ENCODE measurements around the gene POLR3K. TPM values are rescaled to one million over a fixed set of nuclear protein-coding genes. Genes with fewer than 3 reads are reported as not detected.

The POLR3K gene
- 90.6 and 91.3 TPM in 2 replicates for total RNA-seq

- DNase-seq (ENCODE audit: low spot score): peak; percentile 95
- Mint-ChIP-seq H3K4me1 (ENCODE audit: low read depth) (peaks cover 11% of the 10 kb centered on the region), H3K27ac (peak within 1 kb of the TSS; percentile 96), H3K4me3 (peak within 1 kb of the TSS; percentile 98), H3K9me3 (no peaks in the 10 kb centered on the region), H3K27me3 (ENCODE audit: insufficient read depth) (no peaks in the 10 kb centered on the region), H3K36me3 (ENCODE audit: low read depth) (peaks cover 31% of the 10 kb centered on the region)
- intact Hi-C loops (cut with micrococcal nuclease): loop anchor here (1.0 to 2.0 kb wide), 6 partner anchors 24 to 317 kb away; partner anchors contain the start of genes LUC7L, MRPL28 and NPRL3
These were observed at the start of gene POLR3K, which contains the start of gene SNRNP25 for GRCh38 chr16:53346-54236. POLR3K (minus strand) TSS chr16:53608; CDS start chr16:53586, 22 bp downstream. SNRNP25 (plus strand) TSS chr16:53828; CDS start chr16:54017, 189 bp downstream.

GRCh38 chr16:102060-102855 lies 48.9 kb upstream of the POLR3K start:
- Mint-ChIP-seq H3K27ac (no peak overlapping the region), H3K9me3 (no peaks in the 10 kb centered on the region), H3K4me3 (no peak overlapping the region), H3K36me3 (ENCODE audit: low read depth) (peaks cover 6% of the 10 kb centered on the region), H3K27me3 (ENCODE audit: insufficient read depth) (no peaks in the 10 kb centered on the region), H3K4me1 (ENCODE audit: low read depth) (peaks cover 5% of the 10 kb centered on the region)
- intact Hi-C loops (cut with micrococcal nuclease): no loop called here
- no peak for DNase-seq (ENCODE audit: low spot score)

DNA sequence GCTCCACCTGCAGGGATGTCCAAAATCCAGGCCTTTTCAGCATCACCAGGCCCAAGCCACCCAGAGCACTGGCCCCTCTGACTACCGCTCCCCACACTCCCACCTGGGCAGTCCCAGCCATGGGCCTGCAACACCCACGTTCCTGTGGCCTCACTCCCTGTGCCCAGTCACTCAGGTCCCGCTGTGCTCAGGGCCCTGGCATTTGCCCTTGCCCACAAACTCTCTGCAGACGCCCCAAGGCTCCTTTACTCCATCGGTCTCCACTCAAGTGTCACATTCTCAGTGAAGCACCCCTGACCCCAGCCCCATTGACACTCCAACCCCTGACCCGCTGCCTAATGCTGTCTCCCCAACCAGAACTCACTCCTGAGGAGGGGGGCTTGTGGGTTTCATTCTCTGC lies 48.2 kb upstream of the POLR3K start:
- H3K27me3 Mint-ChIP-seq (ENCODE audit: insufficient read depth): no peaks in the 10 kb centered on the region
- no peaks in the 10 kb centered on the region for H3K9me3 Mint-ChIP-seq
- H3K27ac Mint-ChIP-seq: no peak overlapping the region
- H3K36me3 Mint-ChIP-seq (ENCODE audit: low read depth): peaks cover 2% of the 10 kb centered on the region
- no peaks in the 10 kb centered on the region for H3K4me1 Mint-ChIP-seq (ENCODE audit: low read depth)
- intact Hi-C loops (cut with micrococcal nuclease): no loop called here
- no peak overlapping the region for H3K4me3 Mint-ChIP-seq
- no peak for DNase-seq (ENCODE audit: low spot score)

DNA sequence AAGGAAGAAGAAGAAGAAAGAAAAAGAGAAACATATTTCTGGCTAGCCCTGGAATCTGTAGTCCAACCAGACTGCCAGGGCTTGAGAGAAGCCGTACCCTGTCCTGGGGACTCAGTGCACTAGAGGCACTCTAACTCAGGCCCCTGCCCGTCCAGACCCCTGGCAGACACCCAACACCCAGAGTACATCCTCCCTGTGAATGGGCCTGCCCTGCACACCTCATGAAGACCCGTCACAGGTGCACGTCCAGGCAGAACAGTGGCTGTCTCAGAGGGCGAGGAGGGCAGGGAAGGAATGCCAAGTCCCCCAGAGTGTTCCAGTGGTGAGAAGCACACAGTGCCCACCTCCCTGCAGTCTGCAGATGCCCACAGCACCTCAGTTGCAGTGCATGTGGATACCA lies 47.6 kb upstream of the POLR3K start:
- H3K4me1 Mint-ChIP-seq (ENCODE audit: low read depth): no peaks in the 10 kb centered on the region
- no peaks in the 10 kb centered on the region for H3K9me3 Mint-ChIP-seq
- no peaks in the 10 kb centered on the region for H3K27me3 Mint-ChIP-seq (ENCODE audit: insufficient read depth)
- no peak overlapping the region for H3K27ac Mint-ChIP-seq
- intact Hi-C loops (cut with micrococcal nuclease): no loop called here
- H3K36me3 Mint-ChIP-seq (ENCODE audit: low read depth): peaks cover 2% of the 10 kb centered on the region
- no peak for DNase-seq (ENCODE audit: low spot score)
- H3K4me3 Mint-ChIP-seq: no peak overlapping the region

DNA sequence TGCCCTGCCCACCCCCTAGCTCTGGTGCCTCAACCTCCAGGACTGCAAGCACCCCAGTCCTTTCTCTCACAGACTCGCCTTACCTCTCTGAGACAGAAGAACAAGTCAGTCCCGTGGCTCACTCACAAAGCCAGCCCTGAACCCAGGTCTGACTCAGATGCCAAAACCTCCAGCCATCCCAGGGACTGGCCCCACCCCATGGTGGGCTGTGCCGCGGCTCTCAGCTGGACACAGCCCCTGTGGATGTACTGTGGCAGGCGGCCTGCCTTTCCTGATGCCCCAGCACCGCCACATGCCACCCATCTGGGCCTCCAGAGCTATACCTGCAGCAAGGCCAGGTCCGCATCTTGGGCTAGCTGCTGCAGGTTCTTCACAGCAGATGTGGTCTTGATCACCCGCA lies 44.4 kb upstream of the POLR3K start:
- Mint-ChIP-seq H3K4me1 (ENCODE audit: low read depth) (no peaks in the 10 kb centered on the region), H3K27ac (no peak overlapping the region), H3K9me3 (no peaks in the 10 kb centered on the region), H3K36me3 (ENCODE audit: low read depth) (peaks cover 2% of the 10 kb centered on the region), H3K27me3 (ENCODE audit: insufficient read depth) (no peaks in the 10 kb centered on the region), H3K4me3 (no peak overlapping the region)
- intact Hi-C loops (cut with micrococcal nuclease): loop anchor here (1.0 to 2.0 kb wide), 3 partner anchors 19 to 45 kb away; partner anchors contain the start of genes MPG, POLR3K and SNRNP25
- DNase-seq (ENCODE audit: low spot score): no peak

DNA sequence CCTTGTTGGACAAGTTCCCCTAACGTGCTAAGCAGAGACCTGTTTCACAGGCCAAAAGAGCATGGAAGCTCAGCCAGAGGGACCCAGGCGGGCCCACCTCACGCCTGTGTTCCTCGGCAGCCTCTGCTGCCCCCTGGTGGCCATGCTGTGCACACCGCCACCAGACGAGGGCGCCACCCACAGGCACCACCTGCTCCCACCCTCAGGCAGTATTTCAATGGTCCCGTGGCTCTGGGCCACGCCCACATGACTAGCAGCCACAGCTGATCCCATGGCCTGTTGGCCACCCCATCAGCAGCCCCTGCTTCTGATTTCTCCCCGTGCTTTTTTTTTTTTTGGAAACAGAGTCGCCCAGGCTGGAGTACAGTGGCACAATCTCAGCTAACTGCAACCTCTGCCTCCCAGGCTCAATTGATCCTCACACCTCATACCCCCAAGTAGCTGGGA lies 43.5 kb upstream of the POLR3K start:
- intact Hi-C loops (cut with micrococcal nuclease): loop anchor here (1.0 to 2.0 kb wide), 3 partner anchors 18 to 44 kb away; partner anchors contain the start of genes MPG, POLR3K and SNRNP25
- DNase-seq (ENCODE audit: low spot score): peak; percentile 86
- Mint-ChIP-seq H3K27ac (peak overlapping the region; percentile 48), H3K27me3 (ENCODE audit: insufficient read depth) (no peaks in the 10 kb centered on the region), H3K4me1 (ENCODE audit: low read depth) (no peaks in the 10 kb centered on the region), H3K9me3 (no peaks in the 10 kb centered on the region), H3K4me3 (no peak overlapping the region), H3K36me3 (ENCODE audit: low read depth) (no peaks in the 10 kb centered on the region)

- H3K4me3 Mint-ChIP-seq: no peak overlapping the region
- no peak for DNase-seq (ENCODE audit: low spot score)
- no peak overlapping the region for H3K27ac Mint-ChIP-seq
- no peaks in the 10 kb centered on the region for H3K9me3 Mint-ChIP-seq
- no peaks in the 10 kb centered on the region for H3K4me1 Mint-ChIP-seq (ENCODE audit: low read depth)
- peaks cover 8% of the 10 kb centered on the region for H3K36me3 Mint-ChIP-seq (ENCODE audit: low read depth)
- intact Hi-C loops (cut with micrococcal nuclease): no loop called here
- H3K27me3 Mint-ChIP-seq (ENCODE audit: insufficient read depth): no peaks in the 10 kb centered on the region
These were observed 41.5 kb upstream of the POLR3K start for GRCh38 chr16:94918-95265.

GRCh38 chr16:92431-93339 lies 39.3 kb upstream of the POLR3K start:
- no peak overlapping the region for H3K27ac Mint-ChIP-seq
- intact Hi-C loops (cut with micrococcal nuclease): no loop called here
- H3K27me3 Mint-ChIP-seq (ENCODE audit: insufficient read depth): no peaks in the 10 kb centered on the region
- H3K36me3 Mint-ChIP-seq (ENCODE audit: low read depth): peaks cover 8% of the 10 kb centered on the region
- H3K9me3 Mint-ChIP-seq: no peaks in the 10 kb centered on the region
- no peak overlapping the region for H3K4me3 Mint-ChIP-seq
- H3K4me1 Mint-ChIP-seq (ENCODE audit: low read depth): no peaks in the 10 kb centered on the region
- no peak for DNase-seq (ENCODE audit: low spot score)

DNA sequence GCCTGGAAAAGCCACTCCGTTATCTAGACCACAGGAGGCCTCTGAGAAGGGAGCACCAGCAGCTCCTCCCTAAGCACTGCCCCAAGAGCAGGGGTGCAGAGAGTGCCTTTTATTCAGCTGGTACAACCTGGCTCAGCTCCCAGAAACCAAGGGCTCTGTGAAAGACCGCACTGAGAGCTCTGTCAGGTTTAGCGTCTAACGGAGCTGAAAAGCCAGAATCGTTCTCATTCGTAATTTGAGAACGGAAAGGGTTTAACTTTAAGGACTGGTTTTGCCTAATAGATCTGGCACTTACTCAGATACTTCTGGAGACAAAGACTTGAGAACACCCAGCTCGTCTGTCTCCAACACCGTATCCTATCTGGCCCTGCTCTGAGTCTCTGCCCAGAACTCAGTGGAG lies 38.1 kb upstream of the POLR3K start:
- intact Hi-C loops (cut with micrococcal nuclease): no loop called here
- no peak for DNase-seq (ENCODE audit: low spot score)
- H3K4me1 Mint-ChIP-seq (ENCODE audit: low read depth): no peaks in the 10 kb centered on the region
- H3K9me3 Mint-ChIP-seq: no peaks in the 10 kb centered on the region
- H3K27me3 Mint-ChIP-seq (ENCODE audit: insufficient read depth): no peaks in the 10 kb centered on the region
- H3K27ac Mint-ChIP-seq: no peak overlapping the region
- H3K36me3 Mint-ChIP-seq (ENCODE audit: low read depth): peaks cover 8% of the 10 kb centered on the region
- no peak overlapping the region for H3K4me3 Mint-ChIP-seq

GRCh38 chr16:89391-90302 lies 36.2 kb upstream of the POLR3K start:
- no peak overlapping the region for H3K27ac Mint-ChIP-seq
- H3K36me3 Mint-ChIP-seq (ENCODE audit: low read depth): peaks cover 13% of the 10 kb centered on the region
- no peak for DNase-seq (ENCODE audit: low spot score)
- no peaks in the 10 kb centered on the region for H3K27me3 Mint-ChIP-seq (ENCODE audit: insufficient read depth)
- H3K9me3 Mint-ChIP-seq: no peaks in the 10 kb centered on the region
- H3K4me1 Mint-ChIP-seq (ENCODE audit: low read depth): peaks cover 7% of the 10 kb centered on the region
- no peak overlapping the region for H3K4me3 Mint-ChIP-seq
- intact Hi-C loops (cut with micrococcal nuclease): no loop called here

GRCh38 chr16:88613-89012 lies 35.2 kb upstream of the POLR3K start:
- H3K27me3 Mint-ChIP-seq (ENCODE audit: insufficient read depth): no peaks in the 10 kb centered on the region
- peaks cover 16% of the 10 kb centered on the region for H3K4me1 Mint-ChIP-seq (ENCODE audit: low read depth)
- H3K9me3 Mint-ChIP-seq: no peaks in the 10 kb centered on the region
- no peak overlapping the region for H3K4me3 Mint-ChIP-seq
- H3K36me3 Mint-ChIP-seq (ENCODE audit: low read depth): peaks cover 17% of the 10 kb centered on the region
- no peak overlapping the region for H3K27ac Mint-ChIP-seq
- intact Hi-C loops (cut with micrococcal nuclease): no loop called here
- no peak for DNase-seq (ENCODE audit: low spot score)

All from activated T-helper 1 cell treated with anti-CD3 and anti-CD28 coated beads, Interleukin-12 subunit alpha, Interleukin-12 subunit beta, Interleukin-2, Interleukin-4 antibody, amounts not matched to agents 30 ng/mL and 10 ng/mL and 1 ng/mL, durations not matched to agents 14 hours and 24 hours and 36 hours (primary cell).